ENCODE measurements around the gene CD99L2.
"Not testable (repeated sequence)": the region's sequence is repeated elsewhere in the genome, so short reads cannot be mapped to it uniquely, and the experiment has no call there.

The CD99L2 gene

GRCh38 chrX:150896632-150897031 lies 1.8 kb downstream of the CD99L2 start:
- no peak for DNase-seq

- no peak for DNase-seq
Measured at GRCh38 chrX:150893936-150894335, 4.5 kb downstream of the CD99L2 start.

GRCh38 chrX:150889131-150889530 lies 9.3 kb downstream of the CD99L2 start:
- no peak for DNase-seq

GRCh38 chrX:150887906-150888465 lies 10.5 kb downstream of the CD99L2 start:
- DNase-seq: no peak

GRCh38 chrX:150887268-150887667 lies 11.2 kb downstream of the CD99L2 start:
- not testable (repeated sequence) for DNase-seq

GRCh38 chrX:150886381-150886780 lies 12.1 kb downstream of the CD99L2 start:
- DNase-seq: no peak

- DNase-seq: no peak
Measured at GRCh38 chrX:150880808-150881165, 17.7 kb downstream of the CD99L2 start.

- no peak for DNase-seq
Measured at GRCh38 chrX:150879855-150880807, 18.3 kb downstream of the CD99L2 start.

GRCh38 chrX:150875621-150876020 lies 22.8 kb downstream of the CD99L2 start:
- DNase-seq: peak; percentile 5

GRCh38 chrX:150874448-150874847 lies 24.0 kb downstream of the CD99L2 start:
- no peak for DNase-seq

- no peak for DNase-seq
Measured at GRCh38 chrX:150873616-150874015, 24.9 kb downstream of the CD99L2 start.

- no peak for DNase-seq
Measured at GRCh38 chrX:150872773-150873336, 25.6 kb downstream of the CD99L2 start.

GRCh38 chrX:150871341-150871811 lies 27.1 kb downstream of the CD99L2 start:
- DNase-seq: no peak

GRCh38 chrX:150870487-150871340 lies 27.8 kb downstream of the CD99L2 start:
- DNase-seq: no peak

- no peak for DNase-seq
Measured at GRCh38 chrX:150870029-150870428, 28.4 kb downstream of the CD99L2 start.

GRCh38 chrX:150869450-150869849 lies 29.0 kb downstream of the CD99L2 start:
- no peak for DNase-seq

- no peak for DNase-seq
Measured at GRCh38 chrX:150868625-150869024, 29.8 kb downstream of the CD99L2 start.

- no peak for DNase-seq
Measured at GRCh38 chrX:150864127-150864526, 34.3 kb downstream of the CD99L2 start.

GRCh38 chrX:150863191-150863590 lies 35.3 kb downstream of the CD99L2 start:
- no peak for DNase-seq

- DNase-seq: no peak
Measured at GRCh38 chrX:150857453-150857852, 41.0 kb downstream of the CD99L2 start.

GRCh38 chrX:150856785-150857184 lies 41.7 kb downstream of the CD99L2 start:
- DNase-seq: no peak

- no peak for DNase-seq
Measured at GRCh38 chrX:150856101-150856500, 42.4 kb downstream of the CD99L2 start.

GRCh38 chrX:150854856-150855255 lies 43.6 kb downstream of the CD99L2 start:
- DNase-seq: no peak
